ENCODE results near the gene TM9SF3.
A peak's percentile ranks its signal among the peaks of the same experiment; 100 is the strongest.

The TM9SF3 gene

DNA sequence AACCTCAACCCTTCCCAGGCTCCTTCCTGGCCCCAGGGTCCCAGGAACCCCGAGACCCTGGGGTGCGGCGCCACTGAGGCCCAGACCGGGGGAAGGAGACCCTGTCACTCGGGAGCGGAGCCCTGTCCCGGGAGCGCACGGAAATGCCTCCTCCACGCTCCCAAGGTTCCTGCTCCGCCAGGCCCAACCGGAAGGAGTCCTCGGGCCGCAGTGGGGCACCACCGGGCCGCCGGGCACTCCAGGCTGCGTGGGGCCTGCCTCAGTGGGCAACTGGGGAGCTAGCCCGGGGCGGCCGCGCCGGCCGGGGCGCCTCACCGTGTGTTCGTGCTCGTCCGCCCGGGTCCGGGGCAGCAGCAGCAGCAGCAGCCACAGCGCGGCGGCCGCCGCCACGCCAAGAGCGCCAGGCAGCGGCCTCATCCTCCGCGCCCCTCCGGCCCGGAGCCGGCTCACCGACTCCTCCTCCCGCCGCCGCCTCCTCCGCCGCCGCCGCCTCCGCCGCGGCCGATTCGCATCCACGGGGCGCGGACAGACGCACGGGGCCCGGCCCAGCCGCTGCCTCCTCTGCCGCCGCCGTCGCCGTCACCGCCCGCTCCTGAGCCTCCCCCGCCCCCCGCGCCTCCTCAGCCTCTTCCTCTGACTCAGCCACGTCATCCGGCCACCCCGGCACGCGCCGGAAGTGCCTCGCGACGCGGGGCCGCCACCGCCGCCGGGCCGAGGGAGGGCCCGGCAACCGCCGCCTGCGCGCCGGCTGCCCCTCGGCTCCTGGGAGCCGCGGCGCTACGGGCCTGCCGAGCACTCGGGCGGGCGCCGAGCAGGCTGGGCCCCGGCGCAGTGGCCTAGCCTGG lies at the start of gene TM9SF3:
TSS of gene TM9SF3 (minus strand) at position 594 of the 845 bp plus-strand sequence. CDS start at position 417, 177 bp downstream.
- peak; percentile 89 for DNase-seq (ENCODE audit: low spot score)

DNA sequence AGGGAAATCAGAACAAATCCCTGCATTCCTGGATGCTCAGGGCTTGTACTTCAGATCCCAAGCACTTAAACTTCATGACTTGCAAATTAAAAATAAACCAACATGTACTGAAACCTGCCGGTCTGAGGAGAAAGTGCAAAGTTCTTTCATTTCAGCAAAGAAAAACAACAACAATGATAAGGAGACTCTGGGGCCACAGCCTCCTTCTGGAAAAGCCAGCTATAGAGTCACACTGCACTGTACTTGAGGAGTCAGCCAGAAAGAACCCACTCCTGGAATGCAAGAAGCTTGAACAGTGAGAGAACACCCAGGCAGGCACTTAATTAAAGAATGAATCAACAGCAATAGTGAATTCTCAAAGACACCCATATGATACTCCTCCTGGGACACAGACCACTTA lies 49.7 kb upstream of the TM9SF3 start:
- DNase-seq (ENCODE audit: low spot score), result no peak

DNA sequence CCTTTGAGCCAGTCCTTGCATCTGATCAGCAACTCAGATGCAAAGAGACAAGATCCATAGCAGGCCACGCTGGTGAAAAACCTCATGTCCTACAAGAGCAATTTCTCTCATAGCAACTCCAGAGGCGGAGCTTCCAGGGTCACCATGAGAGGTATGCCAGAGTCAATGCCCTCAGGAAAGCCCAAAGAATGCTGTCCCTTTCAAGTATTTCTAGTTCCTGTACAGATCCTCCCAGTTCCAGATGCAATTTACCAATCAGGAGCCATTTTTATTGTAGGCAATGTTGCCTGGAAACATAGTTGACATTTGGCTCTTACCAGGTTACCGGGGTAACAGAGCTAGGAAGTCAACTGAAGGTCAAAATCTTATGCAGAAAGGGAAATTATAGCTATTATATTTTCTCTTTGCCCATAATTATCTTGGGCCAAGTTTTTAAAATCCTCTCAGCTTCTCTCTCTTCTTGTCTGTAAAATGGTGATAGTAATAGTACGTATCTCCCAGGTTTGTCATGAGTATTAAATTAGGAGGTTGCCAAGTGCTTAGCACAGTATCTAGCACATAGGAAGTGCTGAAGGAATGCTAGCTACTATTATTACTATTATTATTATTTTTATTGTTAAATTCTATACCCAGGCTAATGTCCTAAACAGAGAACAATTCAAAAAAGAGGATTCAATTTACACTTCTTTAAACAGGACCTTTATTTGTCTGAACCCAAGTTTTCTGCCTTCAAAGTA lies 46.3 kb upstream of the TM9SF3 start:
- no peak for DNase-seq (ENCODE audit: low spot score)

DNA sequence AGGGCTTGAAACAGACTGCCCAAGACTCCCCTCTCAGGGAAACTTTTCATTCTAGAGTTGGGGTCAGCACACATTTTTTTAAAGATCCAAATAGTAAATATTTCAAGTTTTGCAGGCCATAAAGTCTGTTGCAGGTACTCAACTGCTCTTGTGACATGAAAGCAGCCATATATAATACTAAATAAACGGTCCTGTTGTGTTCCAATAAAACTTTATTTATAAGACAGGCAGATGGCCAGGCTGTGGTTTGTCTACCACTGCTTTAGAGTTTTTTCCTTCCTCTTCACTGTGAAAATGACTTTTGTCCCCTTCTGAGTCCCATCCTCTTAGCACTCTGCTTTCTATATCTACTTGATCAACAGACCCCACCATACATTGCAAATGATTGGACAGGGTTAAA lies 40.5 kb upstream of the TM9SF3 start:
- no peak for DNase-seq (ENCODE audit: low spot score)

DNA sequence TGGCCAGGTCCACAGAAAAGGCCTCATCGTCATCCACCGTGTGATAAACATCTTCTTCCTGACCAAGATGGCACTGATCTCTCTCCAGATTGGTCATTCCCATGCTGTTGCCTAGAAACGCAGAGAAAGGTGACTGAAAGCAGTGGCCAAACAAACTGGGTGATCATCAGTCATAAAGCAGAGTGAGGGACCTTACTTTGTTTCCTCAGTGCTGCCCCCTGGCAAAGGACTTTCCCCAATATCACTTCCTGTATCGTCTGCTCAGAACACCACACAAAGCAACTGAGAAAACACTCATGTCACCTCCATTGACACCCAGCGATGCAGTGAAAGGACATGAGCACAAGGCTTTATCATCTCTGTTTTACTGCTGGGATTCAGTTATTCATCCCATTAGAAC lies 40.0 kb upstream of the TM9SF3 start:
- DNase-seq (ENCODE audit: low spot score), result no peak

DNA sequence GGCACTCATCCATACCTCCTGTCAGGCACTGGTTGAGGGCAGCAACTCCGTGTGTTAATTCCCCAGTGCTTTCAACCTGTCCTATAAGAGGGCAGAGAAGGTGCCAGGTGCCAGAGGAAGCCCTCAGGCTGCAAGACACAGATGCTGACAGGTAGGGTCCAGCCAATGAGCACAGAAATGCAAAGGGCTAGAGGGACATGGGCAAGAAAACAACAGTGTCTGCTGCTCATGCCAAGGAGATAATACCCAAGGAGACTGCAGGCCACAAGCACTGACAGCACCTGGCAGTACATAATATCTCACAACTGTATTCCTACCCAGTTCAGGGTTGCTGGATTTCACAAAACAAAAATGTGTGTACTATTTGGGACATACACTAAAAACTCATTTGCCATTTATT lies 38.4 kb upstream of the TM9SF3 start:
- DNase-seq (ENCODE audit: low spot score), result no peak

DNA sequence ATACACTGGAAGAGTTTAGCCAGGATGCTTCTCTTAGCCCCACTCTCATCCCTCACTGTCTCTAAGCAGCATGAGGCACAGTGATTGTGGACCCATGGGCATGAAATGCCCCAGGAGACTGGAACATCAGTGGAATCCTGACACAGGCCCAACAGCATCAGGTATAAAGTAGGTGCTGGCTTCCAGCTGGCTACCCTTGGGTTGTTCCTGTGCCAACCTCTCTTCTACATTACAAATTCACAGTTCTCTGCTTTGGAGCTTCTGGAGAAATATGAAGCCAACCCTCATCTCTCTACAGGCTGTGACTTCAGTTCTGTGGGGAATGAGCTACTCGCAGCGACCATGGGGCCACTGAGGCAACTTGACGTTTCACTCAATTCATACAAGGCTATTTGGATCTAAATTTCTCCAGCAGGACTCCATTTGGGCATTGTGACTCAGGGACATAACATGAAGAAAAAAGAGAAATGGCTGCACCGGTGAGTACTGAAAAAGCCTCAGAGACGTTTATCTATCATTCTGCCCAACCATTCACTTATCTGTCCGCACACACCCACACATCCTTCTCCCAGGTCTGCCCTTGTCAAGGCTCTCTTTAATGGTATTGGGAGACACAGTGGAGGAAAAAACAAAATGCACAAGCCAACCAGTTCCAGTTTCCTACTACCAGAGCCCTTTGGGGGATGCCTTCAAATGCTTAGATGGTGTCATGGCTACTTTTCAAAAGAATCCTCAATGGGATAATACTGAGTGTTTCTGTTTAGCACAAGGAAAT lies 35.4 kb upstream of the TM9SF3 start:
- DNase-seq (ENCODE audit: low spot score), result no peak

DNA sequence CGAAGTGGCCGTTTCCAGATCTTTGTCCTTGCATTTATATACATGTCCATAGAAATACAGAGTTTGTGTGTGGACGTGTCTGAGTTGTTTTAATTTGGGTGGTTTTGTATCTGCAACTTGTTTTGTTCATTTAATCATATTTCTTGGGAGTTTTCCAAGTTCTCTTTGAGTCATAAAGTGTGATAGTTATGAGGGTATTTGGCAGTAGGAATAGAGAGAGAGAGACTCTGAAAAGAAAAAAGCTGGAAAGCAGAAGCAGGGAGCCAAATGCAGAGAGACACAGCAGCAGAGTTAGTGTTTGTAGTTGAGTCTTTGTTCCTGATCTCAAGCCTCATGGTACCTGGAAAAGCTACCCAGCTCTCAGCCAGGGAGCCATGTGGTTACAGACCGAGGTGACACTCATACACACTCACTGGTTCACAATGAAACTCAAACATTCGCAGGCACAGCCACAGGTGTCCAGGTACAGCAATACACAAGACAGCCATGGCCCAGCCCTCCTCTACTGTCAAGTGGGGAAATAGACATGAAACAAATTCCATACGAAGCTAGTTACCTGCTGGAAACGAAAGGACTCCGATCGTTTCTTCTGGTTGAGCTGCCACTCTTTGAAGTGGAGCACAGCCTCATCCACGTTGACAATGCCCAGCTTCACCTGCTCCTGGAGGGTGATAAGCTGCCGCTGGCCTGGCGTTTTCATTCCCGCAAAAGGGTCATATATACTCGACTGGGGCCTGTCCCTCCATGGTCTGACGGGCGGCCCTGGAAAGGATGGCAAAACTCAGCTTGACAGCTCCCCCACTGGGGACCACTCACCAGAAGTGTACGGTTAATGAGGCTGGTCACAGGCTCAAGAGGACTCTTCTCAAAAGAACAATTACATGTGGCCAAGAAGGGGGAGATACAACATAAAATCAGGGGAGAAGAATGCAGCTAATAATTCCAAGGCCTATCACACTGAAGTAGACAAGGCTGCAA lies 33.3 kb upstream of the TM9SF3 start:
- no peak for DNase-seq (ENCODE audit: low spot score)

DNA sequence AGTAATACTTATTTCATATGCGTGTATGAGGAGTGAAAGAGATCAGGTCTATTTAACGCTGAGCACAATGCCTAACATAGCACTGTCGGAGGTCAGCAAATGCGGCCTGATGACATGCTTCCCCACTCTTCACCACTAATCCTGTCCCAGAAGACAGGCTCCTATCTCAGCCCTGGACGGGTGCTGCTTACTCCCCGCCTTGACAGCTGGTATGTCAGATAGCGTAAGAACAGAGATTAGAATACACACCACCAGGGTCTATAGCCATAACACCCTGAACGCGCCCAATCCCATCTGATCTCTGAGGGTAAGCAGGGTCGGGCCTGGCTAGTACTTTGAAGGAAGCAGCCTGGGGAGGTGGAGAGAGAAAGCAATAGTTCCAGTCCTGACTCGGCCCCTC lies 32.3 kb upstream of the TM9SF3 start:
- no peak for DNase-seq (ENCODE audit: low spot score)

DNA sequence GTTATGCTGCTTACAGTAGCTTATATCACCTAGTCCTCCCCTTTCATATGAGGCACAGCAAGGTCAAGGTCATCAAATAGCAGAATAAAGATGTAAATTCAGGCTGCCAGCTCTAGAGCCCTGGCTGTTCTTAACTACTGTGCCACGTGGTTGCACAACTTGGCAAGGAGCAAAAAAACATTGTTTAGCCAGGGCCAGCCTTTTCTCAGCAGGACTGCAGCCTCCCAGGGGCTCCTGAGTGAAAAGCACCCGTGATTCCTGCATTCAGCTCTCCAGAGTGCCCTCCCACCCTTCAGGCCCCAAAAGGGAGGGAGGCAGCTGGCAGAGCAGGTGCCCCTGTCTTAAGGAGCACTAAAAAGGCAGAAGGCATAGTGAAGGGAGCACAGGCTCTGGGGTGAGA lies 31.8 kb upstream of the TM9SF3 start:
- DNase-seq (ENCODE audit: low spot score), result no peak

DNA sequence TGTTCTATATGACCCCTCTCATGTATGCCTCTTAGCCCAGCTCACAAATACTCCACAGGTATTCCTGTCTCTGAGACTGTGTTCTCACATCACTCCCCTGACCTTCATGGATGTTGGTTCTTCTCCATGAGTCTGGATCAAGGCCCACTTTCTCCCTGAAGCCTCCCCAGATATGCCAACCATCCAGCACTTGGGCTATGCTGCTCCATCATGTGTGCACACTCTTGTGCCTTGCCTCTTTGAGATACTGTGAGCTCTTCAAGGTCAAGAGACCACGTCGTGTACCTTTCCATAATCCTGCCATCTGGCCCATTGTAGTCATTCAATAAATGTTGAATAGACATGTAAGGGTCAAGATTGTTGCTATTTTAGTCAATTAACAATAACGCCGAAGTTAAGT lies 30.1 kb upstream of the TM9SF3 start:
- no peak for DNase-seq (ENCODE audit: low spot score)

DNA sequence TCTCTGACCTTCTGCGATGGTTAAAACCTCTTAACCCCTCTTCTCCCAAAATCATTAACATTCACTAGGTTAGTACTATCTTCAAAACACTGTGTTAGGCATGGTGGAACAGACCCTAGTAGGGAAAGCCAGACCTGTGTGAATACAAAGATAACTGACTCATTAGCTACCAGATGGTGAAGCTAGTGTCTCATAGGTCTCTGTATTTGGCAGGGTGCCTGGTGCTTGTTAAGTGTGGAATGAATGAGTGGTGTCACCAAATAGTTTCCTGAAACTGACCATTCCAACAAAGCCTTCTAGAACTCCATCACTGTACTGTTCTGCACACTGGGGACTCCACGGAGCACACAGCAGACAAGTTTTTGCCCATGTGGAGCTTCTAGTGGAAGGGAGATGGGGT lies 27.7 kb upstream of the TM9SF3 start:
- DNase-seq (ENCODE audit: low spot score), result no peak

DNA sequence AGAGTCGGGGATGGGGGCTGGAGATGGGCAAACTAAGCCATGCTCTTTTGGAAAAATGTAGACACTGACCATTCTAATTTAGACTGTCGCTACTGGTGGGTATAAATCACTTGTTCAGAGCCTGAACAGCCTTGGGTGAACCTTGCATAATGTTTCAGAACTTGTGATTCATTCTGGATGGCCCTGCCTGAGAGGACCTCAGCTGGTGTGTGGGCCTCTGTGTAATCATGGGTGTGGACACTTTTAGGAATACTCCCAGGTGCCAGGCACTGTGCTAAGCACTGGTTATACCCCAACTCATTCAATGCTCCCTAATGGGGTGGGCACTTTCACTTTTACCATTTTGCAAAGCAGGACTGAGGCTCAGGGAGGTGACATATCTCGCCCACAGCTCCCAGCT lies 26.8 kb upstream of the TM9SF3 start:
- DNase-seq (ENCODE audit: low spot score), result no peak

DNA sequence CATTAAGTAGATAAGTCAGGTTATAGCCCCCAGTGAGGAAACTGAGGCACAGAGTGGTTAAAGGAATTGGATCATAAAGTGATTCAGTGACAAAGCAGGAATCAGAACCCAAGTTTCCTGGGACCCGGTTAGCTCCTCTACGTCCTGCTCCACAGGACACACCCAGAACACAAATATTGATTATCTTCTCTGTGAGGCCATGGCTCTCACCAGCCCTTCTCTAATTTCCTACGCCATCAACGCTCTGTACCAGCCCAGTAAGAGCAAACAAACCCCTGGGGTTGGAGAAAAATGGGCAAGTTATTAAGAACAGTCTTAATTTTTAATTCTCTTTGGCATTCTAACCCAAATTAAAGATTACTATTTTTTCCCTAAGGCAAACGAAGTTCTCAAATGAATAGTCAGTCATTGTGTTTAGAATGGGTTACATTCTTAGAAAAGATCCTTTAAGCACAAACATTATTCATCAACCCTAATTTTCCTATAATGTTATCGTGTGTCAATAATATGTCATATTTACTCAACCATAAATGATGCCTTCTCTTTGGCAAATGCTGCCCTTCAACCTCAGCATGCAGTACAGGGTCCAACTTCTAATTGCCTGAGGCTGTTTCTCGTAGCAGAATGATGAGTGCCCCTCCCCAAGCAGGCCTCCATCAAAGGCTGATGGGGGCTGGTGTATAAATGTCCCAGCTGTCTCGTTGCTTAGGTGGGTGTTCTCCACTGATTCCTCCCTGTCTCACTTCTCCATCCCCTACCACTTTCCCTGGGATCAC lies 25.4 kb upstream of the TM9SF3 start:
- DNase-seq (ENCODE audit: low spot score), result no peak

DNA sequence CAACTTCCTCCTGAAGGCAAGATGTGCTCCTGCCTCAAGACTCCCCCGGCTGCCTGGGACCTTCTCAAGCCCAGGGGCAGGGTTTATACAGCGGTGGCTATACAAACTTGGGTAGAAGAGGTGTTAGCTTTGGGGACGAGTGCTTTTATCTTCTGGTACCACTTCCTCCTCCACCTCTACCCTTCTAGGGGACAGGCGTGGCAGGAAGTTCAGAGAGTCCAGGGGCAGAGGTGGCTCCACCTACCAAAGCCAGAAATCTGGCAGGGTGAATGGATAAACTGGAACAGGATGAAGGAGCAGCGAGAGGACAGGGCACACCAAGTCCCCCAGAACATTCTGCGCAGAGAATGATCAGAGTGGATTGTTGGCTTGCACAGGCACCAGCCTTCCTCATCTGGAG lies 24.0 kb upstream of the TM9SF3 start:
- DNase-seq (ENCODE audit: low spot score), result no peak

DNA sequence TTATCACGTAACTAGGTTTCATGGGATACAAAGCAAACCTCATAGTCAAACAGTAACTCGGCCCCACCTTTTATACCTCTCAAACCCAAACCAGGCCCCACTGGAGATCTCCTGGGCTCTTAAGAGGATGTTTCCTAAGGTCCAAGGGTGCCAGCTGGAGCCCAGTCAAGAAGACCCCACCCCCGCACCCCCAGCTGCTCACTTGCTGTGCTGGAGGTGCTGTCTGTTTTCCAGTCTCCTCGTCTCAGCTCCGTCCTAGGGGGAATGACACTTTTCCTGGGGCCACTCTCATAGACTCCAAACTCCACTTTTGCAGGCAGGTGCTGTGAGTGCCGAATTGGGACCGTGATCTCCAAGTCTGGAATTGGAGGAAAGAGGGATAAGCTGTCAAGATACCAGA lies 22.7 kb upstream of the TM9SF3 start:
- DNase-seq (ENCODE audit: low spot score), result no peak

DNA sequence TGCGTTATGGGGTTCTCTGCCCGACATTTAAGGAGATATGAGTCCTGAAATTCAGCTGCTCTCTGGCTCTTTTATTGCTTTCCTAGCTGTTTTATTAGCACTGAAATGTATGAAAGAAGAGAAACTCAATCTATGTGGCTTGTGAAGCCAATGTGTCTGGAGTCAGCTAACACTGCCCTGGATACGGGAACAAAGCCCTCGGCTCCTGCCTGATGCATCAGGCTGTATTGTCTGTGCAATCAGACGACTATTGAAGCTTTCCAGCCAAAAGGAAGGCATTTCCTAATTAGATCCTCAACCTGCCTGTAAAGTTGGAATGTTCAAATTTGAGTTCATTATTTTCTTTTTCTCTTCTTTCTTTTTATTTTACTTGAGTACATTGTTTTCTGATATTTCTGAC lies 22.0 kb upstream of the TM9SF3 start:
- no peak for DNase-seq (ENCODE audit: low spot score)

DNA sequence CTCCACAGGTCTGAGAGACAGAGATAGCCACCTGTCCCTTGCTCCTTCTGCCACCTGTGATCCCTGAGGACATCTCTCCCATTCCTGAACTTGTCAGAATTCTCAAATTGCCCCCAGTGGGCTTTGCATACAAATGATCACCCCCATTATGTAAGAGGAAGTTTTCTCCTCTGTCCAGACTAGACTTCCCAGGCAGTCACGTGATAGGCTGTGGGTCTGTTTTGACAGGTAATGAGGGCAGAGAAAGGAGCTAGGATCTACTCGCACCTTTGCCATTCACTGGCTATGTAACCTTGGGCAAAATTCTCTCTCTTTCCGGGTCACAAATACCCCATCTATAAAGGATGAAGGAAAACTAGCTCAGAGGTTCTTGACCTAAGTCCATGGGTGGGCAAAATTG lies 21.4 kb upstream of the TM9SF3 start:
- no peak for DNase-seq (ENCODE audit: low spot score)

DNA sequence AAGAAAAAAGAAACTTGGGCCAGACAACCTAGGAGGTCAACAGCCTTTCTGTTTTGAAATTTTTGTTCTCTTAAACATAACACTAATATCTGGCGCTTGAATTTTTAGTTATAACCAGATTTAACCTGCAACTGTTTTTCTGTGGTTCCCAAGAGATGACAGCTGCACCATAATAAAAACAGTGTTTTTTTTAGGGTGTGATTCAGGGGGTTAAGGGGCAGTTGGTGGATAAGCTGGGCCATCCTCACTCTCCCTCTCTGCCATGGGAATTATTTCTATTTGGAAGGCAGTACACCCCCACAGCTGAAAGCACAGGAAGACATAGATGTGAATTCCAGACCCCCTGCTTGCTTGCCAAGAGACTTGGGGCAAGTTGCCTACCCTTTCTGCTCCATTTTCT lies 20.1 kb upstream of the TM9SF3 start:
- no peak for DNase-seq (ENCODE audit: low spot score)

DNA sequence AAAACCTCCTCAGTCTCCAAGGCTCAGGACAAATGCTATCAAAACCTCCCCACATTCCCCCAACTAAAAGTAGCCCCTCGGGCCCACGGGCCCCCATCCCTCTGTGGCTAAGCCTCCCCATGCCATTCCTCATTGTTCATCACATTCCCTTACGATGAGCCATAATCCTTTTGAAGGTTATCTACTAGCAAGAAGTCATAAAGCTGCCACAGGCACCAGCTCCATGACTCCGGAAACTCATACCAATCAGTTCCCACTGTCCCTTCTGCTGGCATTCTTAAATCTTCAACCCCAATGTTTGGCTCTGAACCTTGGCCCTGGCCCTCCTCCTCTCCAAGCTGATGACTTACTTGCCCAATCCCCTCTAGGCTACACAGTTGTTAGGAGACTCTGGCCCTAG lies 19.4 kb upstream of the TM9SF3 start:
- DNase-seq (ENCODE audit: low spot score), result no peak

DNA sequence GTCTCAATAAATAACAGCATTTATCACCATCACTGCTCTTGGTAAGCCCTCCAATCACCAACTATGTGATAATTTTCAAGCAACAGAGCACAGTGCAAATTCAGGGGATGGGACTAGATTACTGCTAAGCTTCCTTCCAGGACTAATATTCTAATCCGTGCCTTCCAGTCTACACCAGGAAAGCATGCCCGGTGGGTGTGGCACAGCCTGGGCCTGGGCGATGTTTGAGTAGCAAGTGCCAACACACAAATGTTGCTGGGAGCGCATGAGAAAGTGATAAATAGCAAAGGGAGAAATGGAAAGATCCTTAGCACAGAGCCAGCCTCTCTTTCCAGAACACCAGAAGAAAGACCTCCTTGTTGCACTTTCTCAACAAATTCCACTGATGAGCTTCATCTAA lies 13.5 kb upstream of the TM9SF3 start:
- DNase-seq (ENCODE audit: low spot score), result no peak
